Measurements from ENCODE around the gene LMBR1L.
A peak's percentile ranks its signal among the peaks of the same experiment; 100 is the strongest.

Gene LMBR1L

DNA sequence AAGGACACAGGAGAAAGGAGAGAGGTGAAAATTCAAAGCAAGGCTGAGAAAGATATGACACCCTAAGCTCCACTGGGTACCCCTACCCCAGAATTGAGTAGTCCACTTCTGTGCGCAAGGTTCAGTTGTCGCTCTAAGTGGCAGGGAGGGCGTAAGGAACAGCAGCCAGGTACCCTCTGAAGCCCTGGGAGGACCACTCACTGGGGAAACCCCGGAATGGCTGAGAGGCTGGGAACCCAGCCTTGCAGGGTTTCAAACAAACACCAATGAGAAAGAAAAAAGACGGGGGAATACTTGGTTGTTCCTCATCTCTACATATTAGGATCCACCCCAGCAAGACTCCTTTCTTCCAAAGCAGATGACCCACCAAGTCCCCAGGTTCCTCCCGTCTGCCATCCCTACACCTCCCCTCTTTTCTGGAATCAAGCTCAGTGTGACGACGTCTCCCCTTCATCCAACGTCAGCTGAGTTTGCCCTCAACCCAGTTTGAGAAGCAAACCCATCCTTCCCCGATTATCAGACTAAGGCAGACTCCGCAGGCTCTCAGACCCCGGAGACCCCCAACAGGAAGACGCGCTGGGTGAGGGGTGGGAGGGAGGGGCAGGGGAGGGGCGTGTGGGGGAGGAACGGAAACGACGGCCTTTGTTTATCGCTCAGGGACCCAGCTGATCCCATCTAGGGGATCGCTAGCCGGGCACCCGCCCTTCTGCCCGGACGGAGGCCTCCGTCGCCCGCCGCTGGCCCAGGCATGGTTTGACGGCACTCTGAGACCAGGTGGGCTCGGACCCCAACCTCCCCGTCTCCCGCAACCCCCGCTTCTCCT lies 795 bp downstream of the LMBR1L start:
- DNase-seq, result no peak

DNA sequence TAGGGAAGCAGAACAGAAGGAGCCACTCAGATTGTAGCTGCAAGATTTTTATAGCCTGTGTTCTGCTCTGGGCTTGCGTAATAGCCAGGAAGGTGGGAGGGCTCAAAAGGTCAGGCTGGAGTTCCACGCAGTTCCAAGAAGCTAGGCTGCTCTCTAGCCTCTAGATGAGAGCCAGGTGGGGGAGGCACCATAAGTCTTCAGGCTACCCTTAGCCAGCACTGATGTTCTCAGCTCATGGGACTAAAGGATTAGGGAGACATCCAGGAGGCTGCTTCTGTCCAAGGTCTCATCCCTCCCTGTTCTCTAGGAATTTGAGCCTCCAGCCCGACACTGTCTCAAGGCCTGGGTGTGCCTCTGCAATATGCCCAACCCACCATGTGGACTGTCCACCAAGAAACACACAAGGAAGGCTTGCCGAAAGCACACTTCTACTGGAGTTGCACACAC lies 1.7 kb downstream of the LMBR1L start:
- no peak for DNase-seq

DNA sequence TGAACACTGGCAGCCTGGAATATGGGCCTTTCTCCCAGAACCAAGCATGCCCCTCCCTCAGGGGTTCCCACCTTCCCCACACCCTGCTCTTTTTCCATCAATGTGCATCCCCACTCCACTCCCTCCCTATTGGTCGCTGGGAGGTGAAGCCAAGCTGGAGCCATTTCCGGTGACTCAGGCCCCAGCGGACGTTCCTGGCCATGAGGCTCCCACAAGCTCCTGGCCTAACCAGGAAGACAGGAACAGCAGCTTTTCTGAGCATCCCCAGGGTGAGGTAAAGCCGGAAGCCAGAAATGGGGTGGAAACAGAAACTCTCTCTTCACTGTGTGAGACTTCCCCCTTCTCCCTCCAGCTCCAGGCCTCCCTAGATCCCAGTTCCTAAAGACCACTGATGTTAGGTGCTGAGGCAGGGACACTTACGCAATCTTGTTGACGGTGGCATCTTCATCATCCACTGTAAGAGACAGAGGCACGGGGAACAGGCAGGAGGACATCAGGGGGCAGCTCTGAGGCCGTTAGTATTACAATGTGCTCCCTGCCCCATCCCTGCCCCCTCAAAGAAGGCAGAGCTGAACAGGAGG lies 5.1 kb downstream of the LMBR1L start:
- no peak for DNase-seq

DNA sequence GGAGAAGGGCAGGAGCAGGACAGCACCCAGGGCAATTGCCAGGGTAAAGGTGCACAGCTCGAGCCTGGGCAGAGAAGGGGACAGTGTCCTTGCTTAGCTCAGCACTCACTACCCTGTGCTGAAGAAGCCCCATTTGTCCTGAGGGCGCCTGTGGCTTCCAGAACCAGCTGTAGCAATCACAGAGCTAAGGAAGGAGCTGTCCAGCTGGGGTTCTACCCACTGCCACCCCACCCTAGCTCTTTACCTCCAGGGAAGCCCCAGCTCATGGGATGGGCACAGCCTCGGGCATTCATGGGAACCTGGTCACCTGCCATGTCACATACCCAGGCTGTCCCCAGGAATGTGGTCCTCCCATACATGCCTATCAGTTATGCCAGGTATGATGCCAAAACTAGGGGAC lies 5.8 kb downstream of the LMBR1L start:
- no peak for DNase-seq

DNA sequence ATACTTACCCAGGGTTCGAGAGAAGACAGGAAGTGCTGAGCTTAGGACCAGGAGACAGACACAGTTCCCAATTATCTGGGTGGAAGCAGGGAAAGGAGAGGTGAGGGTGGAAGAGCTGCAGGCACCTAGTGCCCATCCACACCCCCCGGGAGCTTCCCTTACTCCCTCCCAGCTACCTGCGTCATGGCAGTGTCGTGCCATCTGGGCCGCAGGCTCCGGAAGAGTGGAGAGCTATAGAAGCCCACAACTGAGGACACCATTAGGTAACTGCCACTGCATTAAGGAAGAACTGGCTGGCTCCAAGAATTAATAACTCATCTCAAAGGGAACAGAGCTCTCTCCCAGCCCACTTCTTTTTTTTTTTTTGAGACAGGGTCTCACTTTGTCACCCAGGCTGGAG lies 10.3 kb downstream of the LMBR1L start:
- DNase-seq, result no peak

DNA sequence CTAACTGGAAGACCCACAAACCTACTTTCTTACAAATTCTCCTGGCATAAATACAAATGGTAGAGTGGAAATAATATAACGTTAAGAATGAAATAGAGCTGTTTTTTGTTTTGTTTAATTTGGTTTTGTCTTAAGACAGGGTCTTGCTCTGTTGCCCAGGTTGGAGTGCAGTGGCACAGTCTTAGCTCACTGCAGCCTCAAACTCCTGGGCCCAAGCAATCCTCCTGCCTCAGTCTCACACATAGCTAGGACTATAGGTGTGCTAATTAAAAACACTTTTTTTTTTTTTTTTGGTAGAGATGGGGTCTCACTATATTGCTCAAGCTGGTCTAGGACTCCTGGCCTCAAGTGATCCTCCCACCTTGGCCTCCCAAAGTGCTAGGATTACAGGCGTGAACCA lies 11.9 kb downstream of the LMBR1L start:
- DNase-seq, result no peak

DNA sequence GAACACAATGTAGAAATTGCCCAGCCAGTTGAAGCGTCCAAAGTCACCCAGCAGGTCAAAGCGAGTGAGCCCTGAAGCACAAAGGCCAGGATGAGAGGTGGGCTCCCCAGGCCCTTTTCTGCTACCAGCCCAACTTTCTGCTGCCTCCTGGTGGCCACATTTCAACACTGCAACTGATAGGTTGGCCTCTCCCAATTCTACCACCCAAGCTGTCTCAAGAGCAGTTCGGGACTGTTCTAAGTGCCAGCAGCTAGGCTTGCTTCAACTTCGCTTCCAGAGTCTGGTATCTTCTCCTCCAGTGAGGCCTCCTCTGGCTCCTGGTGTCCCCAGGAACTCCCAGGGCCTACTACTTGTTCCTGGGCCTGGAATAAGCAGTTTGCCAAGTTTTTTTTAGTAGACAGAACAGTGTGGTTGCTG lies 12.6 kb downstream of the LMBR1L start:
- DNase-seq, result no peak

DNA sequence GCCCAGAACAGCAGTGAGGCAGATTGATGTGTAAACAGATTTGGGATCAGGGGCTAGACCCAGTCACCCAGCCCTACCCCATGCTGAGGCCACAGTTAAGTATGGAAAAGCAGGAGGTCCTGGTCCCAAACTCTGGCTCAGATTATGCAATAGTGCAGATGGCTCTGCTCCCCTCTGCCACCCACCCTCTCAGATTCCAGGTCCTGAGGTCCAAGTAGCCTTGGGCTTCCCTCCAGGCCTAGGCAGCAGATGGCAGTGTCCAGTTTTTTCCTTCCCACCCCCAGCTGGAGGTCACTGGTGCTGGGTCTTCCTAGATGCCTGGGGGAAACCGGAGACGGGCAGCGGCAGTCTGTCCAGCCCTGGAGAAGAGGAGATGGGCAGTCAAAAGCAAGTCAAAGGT lies 13.3 kb downstream of the LMBR1L start:
- DNase-seq, result no peak

DNA sequence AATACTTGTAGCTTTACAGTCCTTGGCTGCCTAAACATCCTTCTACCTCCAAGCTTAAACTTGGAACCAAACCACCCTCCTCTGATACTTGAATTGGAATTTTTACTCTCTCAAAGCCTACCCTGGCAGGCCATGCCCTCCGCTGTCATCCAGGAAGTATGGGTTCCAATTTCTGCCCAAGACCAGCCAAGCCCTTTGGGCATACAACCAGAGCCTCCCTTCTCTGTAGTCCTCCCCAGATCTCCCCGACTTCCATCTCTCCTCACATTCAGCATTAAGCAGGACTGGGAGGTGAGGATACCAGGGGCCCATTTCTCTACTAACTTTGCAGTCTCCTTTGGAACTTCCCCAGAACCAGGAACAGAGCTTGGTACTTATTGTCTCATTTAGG lies 15.7 kb downstream of the LMBR1L start:
- DNase-seq, result no peak

DNA sequence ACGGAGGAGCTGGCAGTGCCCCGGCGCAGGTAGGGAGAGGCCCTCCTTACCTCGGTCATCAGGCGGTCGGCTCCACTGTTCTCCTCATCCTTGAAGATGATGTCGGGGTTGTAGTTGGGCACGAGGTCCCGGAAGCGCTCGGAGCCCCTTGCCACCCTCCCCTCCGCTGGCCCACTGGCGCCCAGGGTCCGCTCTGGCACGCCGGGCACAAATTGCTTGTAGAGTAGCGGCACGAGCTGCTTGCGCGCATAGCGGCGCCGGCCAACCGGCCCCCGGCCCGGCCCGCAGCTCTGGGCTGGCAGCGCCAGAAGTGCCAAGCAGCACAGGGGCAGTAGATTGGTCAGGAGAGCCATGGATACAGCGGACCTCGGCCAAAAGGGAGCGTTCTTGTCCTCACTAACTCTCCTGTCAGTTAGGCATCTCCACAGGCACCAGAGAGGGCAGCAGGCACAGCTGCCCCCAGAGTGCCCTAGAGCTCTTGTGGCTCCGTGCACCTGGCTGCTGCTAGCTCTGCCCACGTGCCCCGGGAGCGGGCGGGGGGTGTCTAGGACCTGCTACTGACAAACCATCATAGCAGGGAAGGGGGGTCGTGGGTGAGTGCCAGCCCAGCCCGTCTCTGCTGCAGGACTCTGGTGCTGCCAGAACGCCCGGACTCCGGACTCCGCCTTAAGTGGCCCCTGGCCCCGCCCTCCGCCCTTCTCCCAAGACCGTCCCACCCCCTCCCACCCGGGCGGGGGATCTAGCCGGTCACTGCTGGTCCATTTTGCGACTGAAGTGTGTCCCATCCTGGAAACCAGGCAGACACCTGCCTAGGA lies 16.3 kb downstream of the LMBR1L start, which contains the start of gene DHH:
Gene DHH, minus strand, starts transcription at position 642 of the 815 bp plus-strand sequence. Its CDS starts 289 bp downstream, at position 353.
- no peak for DNase-seq

DNA sequence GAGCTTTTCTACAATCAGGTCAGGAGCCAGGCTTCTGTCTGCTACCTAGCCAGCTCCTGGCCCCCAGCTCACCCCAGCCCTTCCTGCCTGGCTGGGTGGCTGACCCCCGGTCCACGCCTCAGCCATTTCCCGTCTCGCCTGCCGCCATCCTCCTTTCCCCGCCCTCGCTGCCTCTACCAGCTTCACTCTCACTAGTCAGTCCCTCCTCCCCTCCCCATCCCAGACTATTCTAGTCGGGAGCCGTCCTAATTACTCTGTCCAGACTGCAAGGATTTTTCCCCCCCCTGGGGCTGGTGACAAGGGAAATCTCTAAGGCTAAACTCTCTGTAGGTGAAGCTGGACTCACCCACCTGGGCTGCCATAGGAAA lies 16.9 kb downstream of the LMBR1L start:
- DNase-seq, result no peak

DNA sequence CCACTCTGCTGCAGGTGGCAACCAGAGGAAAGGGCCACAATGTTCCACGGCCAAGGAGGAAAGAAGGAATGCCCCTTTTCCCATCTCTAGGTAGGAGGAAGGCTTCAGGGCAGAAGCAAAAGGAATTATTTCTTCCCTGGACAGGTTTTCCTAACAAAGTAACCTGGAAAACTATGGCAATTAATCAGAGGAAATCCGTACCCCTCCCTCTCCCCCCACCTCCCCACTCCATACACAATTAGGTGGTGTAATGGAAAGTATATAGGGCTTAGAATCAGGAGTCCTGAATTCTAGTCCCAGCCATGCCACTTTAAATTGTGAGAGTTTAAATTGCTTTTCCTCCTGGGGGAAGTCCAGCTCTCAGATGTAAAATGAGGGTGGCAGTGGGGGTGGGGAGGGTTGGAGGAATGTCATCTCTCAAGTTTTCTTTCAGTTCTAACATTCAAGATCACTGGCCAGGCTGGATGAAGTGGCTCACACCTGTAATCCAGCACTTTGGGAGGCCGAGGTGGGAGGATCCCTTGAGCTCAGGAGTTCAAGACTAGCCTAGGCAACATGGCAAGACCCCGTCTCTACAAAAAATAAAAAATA lies 17.7 kb downstream of the LMBR1L start:
- no peak for DNase-seq

DNA sequence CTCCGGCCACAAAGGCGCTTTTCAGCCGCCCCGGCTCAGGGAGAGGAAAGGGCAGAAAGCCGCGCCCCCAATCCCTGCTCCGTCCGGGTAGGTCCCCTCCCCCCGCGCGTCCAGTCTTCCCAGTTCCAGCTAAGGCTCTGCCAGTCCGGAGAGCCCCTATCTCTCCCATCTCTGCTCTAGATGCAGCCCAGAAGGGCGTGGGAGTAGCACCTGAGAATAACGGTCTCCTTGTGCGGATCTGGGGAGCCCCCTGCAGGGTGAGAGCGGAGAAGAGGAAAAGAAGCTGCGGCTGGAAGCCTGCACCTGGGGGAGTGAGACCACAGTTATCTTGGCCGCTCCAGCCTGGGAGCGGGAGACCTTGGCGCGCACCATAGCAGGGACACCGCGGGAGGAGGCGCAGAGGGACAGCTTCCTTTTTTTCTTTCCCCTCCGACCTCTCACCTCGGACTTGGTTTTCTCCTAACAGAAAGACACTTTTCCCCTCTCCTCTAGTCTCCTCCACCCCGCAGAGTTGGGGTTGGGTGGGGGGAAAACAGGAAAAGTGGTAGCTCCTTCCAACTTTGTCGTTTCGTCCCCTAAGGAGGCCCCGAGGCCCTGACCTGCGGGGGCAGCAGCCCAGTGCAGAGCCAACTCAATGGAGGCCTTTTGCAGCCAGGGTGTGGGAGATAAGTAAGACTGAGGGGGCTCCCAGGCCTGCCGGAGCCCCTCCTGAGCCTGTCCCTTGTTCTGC lies 18.4 kb downstream of the LMBR1L start:
- no peak for DNase-seq

DNA sequence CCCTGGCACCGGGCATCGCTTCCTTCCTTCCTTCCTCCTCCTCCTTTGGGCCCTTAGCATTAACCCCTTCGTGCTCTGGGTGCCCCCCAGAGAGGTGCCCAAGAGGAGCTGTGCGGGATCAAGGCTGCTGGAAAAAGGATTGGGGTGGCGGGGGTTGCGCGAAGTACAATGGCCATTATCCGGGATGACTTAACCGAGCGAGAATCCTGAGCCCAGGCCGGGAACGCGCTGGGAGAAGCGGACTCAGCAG lies 18.9 kb downstream of the LMBR1L start:
- no peak for DNase-seq

DNA sequence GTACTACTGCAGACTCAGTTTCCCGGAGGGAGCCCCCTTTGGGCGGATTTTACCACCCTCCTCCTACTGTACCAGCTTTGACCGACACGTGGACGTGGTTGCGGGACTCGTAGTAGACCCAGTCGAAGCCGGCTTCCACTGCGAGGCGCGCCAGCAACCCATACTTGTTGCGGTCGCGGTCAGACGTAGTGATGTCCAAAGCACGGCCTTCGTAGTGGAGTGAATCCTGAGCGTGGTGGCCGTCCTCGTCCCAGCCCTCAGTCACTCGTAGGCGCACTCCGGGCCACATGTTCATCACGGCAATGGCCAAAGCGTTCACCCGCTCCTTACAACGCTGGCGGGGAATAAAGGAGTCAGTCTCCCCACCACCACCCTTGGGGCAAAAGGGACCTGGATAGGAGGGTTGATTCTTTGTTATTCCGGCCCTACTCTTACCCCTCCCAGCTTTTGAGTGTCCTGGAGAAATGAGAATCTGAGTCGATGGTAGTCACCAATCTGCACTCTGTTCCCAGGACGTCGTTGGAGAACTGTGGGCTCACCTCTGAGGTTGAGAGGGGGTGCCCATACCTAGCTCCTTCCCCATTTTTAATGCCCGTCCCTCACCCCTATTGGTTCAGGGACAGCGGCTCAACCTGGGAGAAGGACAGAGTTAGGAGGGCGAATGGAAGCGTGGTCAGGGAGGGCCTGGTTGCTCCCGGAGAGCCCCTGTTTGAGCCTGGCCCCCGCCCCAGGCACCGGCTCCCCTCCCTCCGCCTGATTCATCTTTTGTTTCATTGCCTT lies 19.4 kb downstream of the LMBR1L start:
- no peak for DNase-seq

DNA sequence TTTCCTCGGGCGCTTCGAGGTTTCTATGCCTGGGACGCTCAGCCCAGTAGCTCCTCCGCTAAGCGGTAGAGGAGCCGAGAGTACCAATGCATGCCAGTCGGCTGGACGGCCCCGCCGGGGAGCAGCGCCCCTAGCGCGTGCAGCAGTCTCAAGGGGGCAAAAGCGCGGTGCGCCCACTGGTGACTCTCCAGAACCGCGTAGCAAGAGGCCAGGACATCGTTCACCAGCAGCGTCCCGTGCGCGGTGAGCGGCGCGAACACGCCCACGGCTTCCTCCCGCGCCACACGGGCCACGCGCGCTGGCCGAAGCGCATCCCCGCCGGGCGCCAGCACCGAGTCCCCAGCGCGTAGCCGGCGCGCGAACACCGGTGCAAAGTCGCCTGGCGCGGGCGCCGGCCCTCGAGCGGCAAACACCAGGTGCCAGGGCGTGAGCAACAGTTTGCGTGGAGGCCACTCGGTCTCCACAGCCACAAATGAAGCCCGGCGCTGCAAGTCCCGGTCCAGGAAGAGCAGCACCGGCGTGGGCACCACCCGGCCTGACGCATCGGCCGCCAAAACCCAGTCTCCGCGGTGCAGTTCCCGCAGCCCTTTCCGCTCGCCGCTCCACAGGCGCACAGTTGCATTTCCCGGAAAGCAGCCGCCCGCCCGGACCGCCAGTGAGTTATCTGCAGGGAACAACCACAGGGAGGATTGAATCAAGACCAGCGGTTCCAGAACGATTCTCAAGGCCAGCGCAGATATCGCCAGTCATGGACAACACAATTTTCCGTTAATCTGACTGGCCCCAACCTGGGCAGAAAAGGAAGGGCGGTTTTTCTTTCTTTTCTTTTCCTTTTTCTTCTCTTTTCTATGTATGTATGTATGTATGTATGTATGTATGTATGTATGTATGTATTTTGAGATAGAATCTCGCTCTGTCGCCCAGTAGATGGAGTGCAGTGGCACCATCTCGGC lies 20.6 kb downstream of the LMBR1L start:
- no peak for DNase-seq

DNA sequence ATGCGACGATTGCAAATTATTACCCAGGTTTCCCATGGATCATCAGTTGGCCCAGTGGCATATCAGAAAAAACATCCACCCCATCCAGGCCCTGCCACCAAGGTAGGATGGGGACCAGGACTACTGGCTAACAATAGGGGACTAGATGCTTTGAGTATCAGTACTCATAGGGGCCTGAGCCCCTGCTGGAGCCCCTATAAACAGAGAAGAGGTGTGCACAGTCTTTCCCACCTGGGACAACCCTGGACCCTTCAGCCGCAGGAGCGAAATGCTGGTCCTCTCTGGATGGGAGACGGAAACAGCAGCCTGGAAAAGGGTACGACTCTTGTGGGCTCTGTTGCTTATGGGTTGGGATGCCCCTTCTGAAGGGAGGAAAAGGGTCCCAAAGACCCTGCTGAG lies 21.7 kb downstream of the LMBR1L start:
- no peak for DNase-seq

DNA sequence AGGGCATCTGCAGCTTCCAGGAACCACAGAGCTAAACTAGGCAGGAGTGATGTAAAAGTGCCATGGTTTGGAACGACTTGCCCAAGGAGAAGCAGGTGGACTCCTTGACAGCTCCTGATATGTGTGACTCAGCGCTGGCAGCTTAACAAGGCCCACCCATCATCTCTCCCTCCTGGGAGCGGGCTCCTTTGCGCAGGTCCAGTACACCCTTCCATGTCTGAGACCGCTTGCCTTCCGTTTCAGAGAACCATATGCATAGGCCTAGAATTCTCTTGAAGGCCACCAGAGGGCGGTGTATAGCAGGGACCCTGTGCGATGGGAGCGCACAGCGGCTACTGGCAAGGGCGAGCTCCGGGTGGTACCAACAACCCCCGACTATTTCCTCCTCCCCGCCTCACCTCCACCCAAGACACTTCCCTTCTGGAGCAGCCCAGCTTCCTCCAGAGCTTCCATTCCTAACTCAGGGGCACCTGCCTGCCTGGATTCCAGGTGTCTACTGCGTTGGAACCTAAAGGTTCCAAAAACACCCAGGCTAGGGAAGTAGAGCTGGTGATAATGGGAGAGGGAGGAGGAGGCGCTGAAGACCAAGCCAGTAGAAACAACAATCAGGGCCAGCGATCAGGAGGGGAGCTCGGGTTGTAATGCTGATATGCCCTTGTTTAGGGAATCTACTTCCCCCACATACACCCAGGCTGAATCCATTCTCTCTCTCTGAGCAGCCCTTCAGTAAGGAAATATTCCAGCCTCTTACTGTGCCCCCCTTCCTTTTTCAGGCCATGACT lies 22.3 kb downstream of the LMBR1L start:
- peak; percentile 86 for DNase-seq

DNA sequence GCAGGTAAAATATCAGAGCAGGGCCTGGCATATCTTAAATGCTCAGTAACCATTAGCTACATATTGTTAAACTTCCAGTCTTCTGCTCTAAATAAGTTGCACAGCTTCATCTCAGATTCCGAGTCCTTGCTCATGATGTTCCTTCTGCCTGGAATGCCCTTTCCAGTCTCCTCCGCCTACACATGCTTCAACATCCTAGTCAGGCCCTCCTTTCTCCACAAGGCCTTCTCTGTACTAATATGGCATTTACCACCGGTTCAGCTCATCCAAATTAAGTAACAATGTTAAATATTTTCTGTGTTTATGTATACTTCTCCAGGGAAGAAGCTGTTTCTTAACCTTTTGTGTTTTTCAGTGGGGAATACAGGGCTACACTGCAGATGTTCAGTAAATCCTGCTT lies 24.5 kb downstream of the LMBR1L start:
- DNase-seq, result no peak

DNA sequence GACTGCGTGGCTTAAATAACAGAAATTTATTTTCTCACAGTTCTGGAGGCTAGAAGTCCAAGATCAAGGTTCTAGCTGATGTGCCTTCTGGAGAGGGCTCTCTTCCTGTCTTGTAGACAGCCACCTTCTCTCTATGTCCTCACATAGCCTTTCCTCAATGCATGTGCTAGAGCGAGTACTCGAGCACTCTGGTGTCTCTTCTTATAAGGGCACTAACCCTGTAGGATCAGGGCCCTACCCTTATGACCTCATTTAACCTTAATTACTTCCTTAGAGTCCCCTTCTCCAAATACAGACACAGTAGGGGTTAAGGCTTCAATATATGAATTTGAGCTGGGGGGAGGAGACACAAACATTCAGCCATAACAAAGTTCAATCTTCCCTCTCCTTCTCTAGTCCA lies 26.2 kb downstream of the LMBR1L start:
- no peak for DNase-seq
